Fibroblast of pulmonary artery (primary cell): ENCODE results near the gene TNFSF12.
A peak's percentile ranks its signal among the peaks of the same experiment; 100 is the strongest.

Experiments
- DNase-seq: peaks from one replicate; pipeline ENCODE4 v3.0.0-alpha.2; 2010; ENCODE audit warnings: low read depth
- H3K4me3 ChIP-seq: replicated peaks from 2 replicates; pipeline ENCODE4 v1.5.1; 2011; ENCODE audit warnings: low read depth, mild to moderate bottlenecking, control low read depth, low read length, moderate library complexity
- TF ChIP-seq, protein P1 (sequence below): IDR thresholded peaks from 2 replicates; pipeline ENCODE4 v1.5.1; 2011; ENCODE audit warnings: mild to moderate bottlenecking, control low read depth, low read length, inconsistent platforms; ENCODE audit errors: missing control alignments

Gene TNFSF12

DNA sequence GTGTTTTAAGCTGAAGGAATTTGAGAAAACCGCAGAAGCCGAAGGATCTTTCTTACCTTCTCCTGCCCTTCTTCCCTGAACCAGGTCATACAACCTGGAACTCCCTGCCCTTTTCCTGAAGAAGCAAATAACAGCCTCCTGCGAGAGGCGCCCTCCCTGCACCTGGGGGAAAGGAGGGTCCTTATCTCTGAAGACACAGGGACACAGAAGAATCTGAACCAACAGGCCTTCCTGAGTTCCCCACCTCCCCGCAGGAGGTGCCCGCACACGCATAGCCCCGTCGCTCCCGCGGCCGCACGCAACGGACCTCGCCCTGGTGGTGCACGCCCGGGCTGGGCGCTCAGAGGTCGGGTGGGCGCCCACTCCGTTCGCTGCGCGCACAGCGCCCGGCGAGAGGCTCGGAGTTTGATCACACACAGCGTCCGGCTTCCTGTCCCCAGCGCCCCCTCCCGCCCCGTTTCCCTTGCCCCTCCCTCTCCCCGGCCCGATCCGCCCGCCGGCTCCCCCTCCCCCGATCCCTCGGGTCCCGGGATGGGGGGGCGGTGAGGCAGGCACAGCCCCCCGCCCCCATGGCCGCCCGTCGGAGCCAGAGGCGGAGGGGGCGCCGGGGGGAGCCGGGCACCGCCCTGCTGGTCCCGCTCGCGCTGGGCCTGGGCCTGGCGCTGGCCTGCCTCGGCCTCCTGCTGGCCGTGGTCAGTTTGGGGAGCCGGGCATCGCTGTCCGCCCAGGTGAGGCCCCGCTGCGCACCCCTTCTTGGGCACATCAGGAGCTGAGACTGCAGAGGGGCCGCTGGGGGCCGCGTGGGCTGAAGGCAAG lies at the start of gene TNFSF12:
TNFSF12 (plus strand) TSS at position 474 of the 816 bp plus-strand sequence; CDS start at position 570, 96 bp downstream.
- TF ChIP-seq, protein P1, sequence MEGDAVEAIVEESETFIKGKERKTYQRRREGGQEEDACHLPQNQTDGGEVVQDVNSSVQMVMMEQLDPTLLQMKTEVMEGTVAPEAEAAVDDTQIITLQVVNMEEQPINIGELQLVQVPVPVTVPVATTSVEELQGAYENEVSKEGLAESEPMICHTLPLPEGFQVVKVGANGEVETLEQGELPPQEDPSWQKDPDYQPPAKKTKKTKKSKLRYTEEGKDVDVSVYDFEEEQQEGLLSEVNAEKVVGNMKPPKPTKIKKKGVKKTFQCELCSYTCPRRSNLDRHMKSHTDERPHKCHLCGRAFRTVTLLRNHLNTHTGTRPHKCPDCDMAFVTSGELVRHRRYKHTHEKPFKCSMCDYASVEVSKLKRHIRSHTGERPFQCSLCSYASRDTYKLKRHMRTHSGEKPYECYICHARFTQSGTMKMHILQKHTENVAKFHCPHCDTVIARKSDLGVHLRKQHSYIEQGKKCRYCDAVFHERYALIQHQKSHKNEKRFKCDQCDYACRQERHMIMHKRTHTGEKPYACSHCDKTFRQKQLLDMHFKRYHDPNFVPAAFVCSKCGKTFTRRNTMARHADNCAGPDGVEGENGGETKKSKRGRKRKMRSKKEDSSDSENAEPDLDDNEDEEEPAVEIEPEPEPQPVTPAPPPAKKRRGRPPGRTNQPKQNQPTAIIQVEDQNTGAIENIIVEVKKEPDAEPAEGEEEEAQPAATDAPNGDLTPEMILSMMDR = no peak
- no peak for DNase-seq
- H3K4me3 ChIP-seq = peak within 1 kb of the TSS; percentile 58

DNA sequence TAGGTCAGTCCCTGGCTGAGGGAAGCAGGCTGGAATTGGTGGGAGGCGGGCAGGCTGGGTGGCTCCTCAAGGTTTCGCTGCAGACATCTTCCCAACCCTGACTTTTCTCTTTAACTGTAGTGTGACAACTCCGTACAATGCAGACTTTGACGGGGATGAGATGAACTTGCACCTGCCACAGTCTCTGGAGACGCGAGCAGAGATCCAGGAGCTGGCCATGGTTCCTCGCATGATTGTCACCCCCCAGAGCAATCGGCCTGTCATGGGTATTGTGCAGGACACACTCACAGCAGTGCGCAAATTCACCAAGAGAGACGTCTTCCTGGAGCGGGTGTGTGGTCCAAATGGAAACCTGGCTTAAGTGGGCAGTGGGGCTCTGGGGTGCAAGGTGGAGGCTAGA lies 49.7 kb upstream of the TNFSF12 start:
- TF ChIP-seq, protein P1 = no peak
- H3K4me3 ChIP-seq = no peak overlapping the region
- DNase-seq = no peak

GRCh38 chr17:7501729-7502128 lies 47.1 kb upstream of the TNFSF12 start:
- H3K4me3 ChIP-seq = no peak overlapping the region
- TF ChIP-seq, protein P1 = no peak

DNA sequence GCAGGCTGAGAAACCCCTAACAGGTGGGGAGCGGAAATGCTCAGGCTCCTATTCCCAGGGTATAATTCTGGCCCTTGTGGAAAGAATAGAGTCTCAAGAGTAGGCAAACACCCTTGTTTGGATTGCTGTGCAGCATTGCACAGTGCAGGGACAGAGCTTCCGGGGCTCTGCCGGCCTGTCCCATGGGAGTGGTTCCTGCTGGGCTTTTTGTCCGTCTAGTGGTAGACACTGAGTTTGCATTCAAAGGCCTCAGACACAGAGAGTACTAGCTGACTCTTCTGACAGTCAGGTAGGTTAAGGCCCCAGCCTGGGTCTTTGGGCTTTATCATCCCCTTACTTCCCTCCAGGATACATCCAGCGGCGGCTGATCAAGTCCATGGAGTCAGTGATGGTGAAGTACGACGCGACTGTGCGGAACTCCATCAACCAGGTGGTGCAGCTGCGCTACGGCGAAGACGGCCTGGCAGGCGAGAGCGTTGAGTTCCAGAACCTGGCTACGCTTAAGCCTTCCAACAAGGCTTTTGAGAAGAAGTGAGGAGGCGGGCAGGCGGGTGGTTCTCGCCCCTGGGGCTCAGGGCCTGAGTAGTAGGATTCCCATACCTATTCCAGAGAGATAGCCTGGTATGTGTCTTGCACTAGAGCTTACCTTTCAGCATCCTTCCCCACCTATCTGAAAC lies 46.5 kb upstream of the TNFSF12 start:
- no peak for DNase-seq
- H3K4me3 ChIP-seq = no peak overlapping the region
- TF ChIP-seq, protein P1 = no peak

More at GRCh38 chr17:7501729-7502128, 47.1 kb upstream of the TNFSF12 start:
- no peak for DNase-seq

- TF ChIP-seq, protein P1 = peak; percentile 24
- no peak for DNase-seq
- no peak overlapping the region for H3K4me3 ChIP-seq
These were observed 45.9 kb upstream of the TNFSF12 start for GRCh38 chr17:7502987-7503386.

DNA sequence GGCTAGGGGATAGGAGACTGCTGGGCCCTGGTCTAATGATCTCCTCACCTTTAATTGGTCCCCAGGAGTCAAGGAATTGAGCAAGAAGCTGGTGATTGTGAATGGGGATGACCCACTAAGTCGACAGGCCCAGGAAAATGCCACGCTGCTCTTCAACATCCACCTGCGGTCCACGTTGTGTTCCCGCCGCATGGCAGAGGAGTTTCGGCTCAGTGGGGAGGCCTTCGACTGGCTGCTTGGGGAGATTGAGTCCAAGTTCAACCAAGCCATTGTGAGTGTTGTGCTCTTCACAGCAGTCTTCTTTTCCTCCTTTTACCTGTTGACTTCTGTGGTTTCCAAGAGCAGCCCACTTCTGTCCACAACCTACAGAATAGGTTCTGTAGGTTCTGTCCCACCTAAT lies 45.3 kb upstream of the TNFSF12 start:
- TF ChIP-seq, protein P1 = no peak
- DNase-seq = no peak
- H3K4me3 ChIP-seq = no peak overlapping the region
